Left ventricle myocardium inferior (tissue), 1 donor: ENCODE results near the gene SHB. TPM values are rescaled to one million over a fixed set of nuclear protein-coding genes. Genes with fewer than 3 reads are reported as not detected.

Experiments
- DNase-seq: peaks from one replicate; pipeline ENCODE4 v3.0.0-alpha.2; 2020
- H3K27ac ChIP-seq: fragments of 200-600 bp; replicated peaks from 2 replicates; pipeline ENCODE4 v1.8.0; 2021
- H3K27me3 ChIP-seq: fragments of 200-600 bp; 2 replicates; pipeline ENCODE4 v1.8.0; 2021; ENCODE audit warnings: low read depth
- H3K36me3 ChIP-seq: fragments of 200-600 bp; 2 replicates; pipeline ENCODE4 v1.8.0; 2021
- H3K4me1 ChIP-seq: fragments of 200-600 bp; 2 replicates; pipeline ENCODE4 v1.8.0; 2021
- H3K4me3 ChIP-seq: fragments of 200-600 bp; 2 replicates; pipeline ENCODE4 v1.8.0; 2021; ENCODE audit warnings: mild to moderate bottlenecking, moderate library complexity
- H3K9me3 ChIP-seq: fragments of 200-600 bp; replicated peaks from 2 replicates; pipeline ENCODE4 v1.8.0; 2021
- intact Hi-C: fragments of 100-400 bp; cut with micrococcal nuclease; formaldehyde crosslinking; loops from one replicate; pipeline ENCODE4 v1.11.0; 2022
- total RNA-seq: library from RNA; stranded (reverse); fragmentation: NEBNext Ultra II Directional; extraction: Animal tissue kit (Norgen Biotek cat#: 25700); gene quantifications from one replicate; pipeline ENCODE4 v1.2.1, GENCODE V29; 2021
- TF ChIP-seq, protein P1 (sequence below): fragments of 200-600 bp; IDR thresholded peaks from 2 replicates; pipeline ENCODE4 v1.8.0; 2021; ENCODE audit warnings: antibody characterized with exemption, mild to moderate bottlenecking, borderline replicate concordance
- donor health status: DM: no; HTN: yes; CAD: no; lungs with severe emphysema.

Gene SHB
- total RNA-seq, 1 donor from 2014 or later = 19.4 TPM

DNA sequence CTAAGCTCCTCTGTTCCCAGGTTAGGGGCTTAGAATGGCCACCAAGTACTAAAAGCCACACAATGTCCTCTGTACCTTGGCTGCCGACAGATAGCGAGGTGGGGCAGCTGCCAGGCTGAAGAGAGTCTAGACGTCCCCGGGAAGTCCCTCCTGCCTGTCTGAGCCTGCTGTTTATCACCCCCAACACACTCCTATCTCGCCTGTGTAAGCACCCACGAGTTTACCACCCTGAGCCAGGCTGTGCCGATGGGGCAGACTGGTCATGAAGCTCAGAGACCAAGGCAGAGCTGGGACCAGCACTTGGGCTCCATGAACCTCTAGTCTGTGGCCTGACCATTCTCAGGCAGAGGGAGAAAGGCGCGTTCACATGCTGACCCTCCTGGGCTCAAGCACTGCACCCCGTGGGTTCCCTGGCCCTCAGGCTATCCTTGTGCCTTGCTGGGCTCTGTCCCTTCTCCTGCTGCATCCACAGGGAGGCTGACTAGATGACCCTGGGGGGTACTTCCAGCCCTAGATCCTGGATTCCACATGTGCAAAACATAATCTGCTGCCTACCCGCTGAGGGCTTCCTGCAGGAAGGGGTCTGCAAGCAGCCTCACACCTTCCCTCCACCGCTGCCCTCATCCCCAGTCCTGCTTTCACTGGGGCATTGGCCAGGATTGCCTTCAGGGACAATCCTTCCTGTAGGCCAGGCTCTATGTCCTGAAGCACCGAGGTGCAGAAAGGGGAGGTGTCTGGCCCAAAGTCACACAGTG lies 146.5 kb downstream of the SHB start:
- Histone ChIP-seq H3K9me3 (no peaks in the 10 kb centered on the region), H3K4me3 (no peak overlapping the region), H3K36me3 (peaks cover 12% of the 10 kb centered on the region), H3K27ac (peak overlapping the region; percentile 62), H3K4me1 (peaks cover 44% of the 10 kb centered on the region), H3K27me3 (no peaks in the 10 kb centered on the region)
- TF ChIP-seq, protein P1, sequence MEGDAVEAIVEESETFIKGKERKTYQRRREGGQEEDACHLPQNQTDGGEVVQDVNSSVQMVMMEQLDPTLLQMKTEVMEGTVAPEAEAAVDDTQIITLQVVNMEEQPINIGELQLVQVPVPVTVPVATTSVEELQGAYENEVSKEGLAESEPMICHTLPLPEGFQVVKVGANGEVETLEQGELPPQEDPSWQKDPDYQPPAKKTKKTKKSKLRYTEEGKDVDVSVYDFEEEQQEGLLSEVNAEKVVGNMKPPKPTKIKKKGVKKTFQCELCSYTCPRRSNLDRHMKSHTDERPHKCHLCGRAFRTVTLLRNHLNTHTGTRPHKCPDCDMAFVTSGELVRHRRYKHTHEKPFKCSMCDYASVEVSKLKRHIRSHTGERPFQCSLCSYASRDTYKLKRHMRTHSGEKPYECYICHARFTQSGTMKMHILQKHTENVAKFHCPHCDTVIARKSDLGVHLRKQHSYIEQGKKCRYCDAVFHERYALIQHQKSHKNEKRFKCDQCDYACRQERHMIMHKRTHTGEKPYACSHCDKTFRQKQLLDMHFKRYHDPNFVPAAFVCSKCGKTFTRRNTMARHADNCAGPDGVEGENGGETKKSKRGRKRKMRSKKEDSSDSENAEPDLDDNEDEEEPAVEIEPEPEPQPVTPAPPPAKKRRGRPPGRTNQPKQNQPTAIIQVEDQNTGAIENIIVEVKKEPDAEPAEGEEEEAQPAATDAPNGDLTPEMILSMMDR = no peak
- intact Hi-C loops = no loop called here
- DNase-seq = peak; percentile 62

DNA sequence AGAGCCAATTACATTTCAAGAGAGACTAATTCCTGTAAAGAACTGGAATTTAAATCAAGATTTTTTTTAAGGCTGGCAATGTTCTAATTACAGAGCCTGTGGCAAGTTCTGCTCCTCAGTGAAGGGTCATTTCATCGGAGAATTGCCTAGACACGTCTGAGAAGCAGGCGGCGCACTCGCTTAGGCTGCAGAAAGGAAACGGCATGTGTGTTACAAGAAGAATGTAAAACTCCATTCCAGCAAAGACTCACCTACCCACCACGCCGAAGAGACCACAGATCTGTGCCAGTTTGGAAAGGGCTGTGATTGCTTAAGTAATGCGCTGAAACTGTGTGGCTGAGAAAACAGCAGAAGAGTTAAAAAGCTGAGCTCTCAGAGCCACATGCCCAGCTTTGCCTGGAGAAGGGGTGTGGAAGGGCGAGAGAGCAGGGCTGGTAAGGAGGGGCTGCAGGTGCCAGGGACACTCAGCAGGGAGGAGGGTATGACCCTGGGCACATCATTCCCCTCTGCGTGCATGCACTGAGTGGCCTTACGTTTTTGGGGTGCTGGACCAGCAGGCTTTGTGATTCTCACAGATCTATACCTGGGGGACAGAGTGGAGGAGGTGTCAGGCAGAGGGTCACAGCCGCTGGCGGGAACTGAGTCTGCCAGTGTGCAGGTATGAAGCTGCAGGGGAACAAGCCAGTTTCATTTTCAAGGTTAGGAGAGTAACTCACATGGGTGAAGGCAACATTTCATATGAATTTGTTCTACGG lies 147.3 kb downstream of the SHB start:
- Histone ChIP-seq H3K9me3 (no peaks in the 10 kb centered on the region), H3K27ac (peak overlapping the region; percentile 62), H3K4me1 (peaks cover 43% of the 10 kb centered on the region), H3K27me3 (no peaks in the 10 kb centered on the region), H3K4me3 (no peak overlapping the region), H3K36me3 (peaks cover 12% of the 10 kb centered on the region)
- intact Hi-C loops = no loop called here
- TF ChIP-seq, protein P1 = no peak
- no peak for DNase-seq

DNA sequence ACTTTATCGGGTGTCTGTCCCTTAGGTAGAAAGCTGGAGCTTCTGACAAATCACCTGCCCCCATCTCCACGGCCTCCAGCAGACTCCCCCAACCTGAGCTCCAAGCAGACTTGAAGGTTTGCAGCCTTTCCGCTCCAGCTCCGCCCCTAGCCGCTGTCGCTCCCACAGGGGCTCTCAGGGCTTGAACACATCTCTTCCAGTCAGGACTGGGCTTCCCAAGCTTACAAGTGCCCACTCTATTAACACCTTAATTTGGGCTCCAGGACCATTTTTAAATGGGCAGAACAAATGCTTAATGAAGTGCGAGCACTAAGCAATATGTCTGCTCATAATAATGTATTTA lies 147.9 kb downstream of the SHB start:
- intact Hi-C loops = no loop called here
- TF ChIP-seq, protein P1 = no peak
- DNase-seq = no peak
- Histone ChIP-seq H3K36me3 (peaks cover 12% of the 10 kb centered on the region), H3K9me3 (no peaks in the 10 kb centered on the region), H3K27me3 (no peaks in the 10 kb centered on the region), H3K4me3 (no peak overlapping the region), H3K27ac (no peak overlapping the region), H3K4me1 (peaks cover 44% of the 10 kb centered on the region)

DNA sequence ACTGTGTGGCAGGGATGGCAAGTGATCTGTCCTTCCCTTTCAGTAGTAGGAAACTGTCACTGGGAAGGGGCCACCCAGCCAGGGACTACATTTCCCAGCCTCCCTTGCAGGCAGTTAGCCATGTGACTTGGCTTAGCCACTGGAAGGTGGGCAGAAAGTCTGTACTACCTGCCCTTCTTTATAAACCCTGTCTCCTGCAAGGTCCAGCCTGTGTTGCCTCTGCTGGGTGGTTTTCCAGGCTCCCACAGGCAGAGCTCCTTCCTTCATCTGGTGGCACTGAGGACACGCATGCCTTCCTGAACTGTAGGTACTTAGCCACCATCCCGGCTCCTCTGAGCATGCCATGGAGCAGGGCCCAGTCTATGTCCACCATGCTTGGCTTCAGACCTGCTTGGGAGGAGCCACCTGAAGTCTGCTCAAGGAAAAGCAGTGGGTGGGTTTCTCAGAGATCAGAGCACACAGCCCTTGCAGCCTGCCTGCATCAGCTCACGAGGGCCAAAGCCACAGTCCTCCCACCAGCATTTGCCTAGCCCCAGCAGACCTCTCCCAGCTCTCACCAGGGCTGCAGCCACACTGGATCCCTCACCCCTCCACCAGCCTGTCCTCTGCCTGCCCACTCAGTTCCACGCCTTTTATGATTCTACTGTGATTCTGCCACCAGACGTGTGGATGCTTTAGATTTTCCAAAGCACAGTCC lies 148.4 kb downstream of the SHB start:
- DNase-seq = no peak
- no peaks in the 10 kb centered on the region for H3K27me3 ChIP-seq
- intact Hi-C loops = no loop called here
- H3K36me3 ChIP-seq = peaks cover 12% of the 10 kb centered on the region
- H3K27ac ChIP-seq = no peak overlapping the region
- TF ChIP-seq, protein P1 = no peak
- no peak overlapping the region for H3K4me3 ChIP-seq
- no peaks in the 10 kb centered on the region for H3K9me3 ChIP-seq
- H3K4me1 ChIP-seq = peaks cover 50% of the 10 kb centered on the region

DNA sequence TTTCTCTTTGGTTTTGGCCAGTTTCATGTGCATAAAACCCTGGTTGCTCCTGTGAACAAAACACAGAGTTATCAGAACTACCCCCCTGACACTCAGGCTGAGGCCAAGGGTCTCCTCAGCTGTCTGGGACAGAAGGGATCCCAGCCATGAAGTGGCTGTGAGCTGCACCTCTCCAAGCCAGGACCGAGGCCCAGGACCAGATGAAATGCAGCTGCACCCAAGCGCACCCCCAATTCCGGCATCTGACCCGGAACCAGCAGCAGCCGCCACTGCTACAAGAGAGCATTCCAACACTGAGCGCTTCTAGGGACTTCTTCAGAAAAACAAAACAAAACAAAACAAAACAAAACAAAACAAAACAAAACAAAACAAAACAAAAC lies 149.1 kb downstream of the SHB start:
- Histone ChIP-seq H3K9me3 (no peaks in the 10 kb centered on the region), H3K36me3 (peaks cover 12% of the 10 kb centered on the region), H3K27ac (no peak overlapping the region), H3K4me3 (no peak overlapping the region), H3K4me1 (peaks cover 56% of the 10 kb centered on the region), H3K27me3 (no peaks in the 10 kb centered on the region)
- TF ChIP-seq, protein P1 = no peak
- no peak for DNase-seq
- intact Hi-C loops = no loop called here
